ENCODE results near the gene KANSL1L.

Gene KANSL1L

GRCh38 chr2:209986415-209986814 is 184.8 kb downstream of the KANSL1L start:
- DNase-seq, result no peak

- DNase-seq, result no peak
Observed at GRCh38 chr2:209985874-209986273, 185.3 kb downstream of the KANSL1L start.

GRCh38 chr2:209984291-209984690 is 186.9 kb downstream of the KANSL1L start:
- no peak for DNase-seq

- no peak for DNase-seq
Observed at GRCh38 chr2:209977386-209978239, 193.6 kb downstream of the KANSL1L start.

GRCh38 chr2:209976698-209977385 is 194.4 kb downstream of the KANSL1L start:
- no peak for DNase-seq

GRCh38 chr2:209974576-209974975 is 196.6 kb downstream of the KANSL1L start:
- no peak for DNase-seq

- DNase-seq, result no peak
Observed at GRCh38 chr2:209973328-209973727, 197.9 kb downstream of the KANSL1L start.

All from activated CD8-positive, alpha-beta memory T cell treated with anti-CD3 and anti-CD28 coated beads for 24 hours (primary cell).